B cell (primary cell): ENCODE results near the gene ATP6V0E2.

Experiments
- EZH2 ChIP-seq: IDR thresholded peaks from 2 replicates; pipeline ENCODE4 v1.6.1; 2012; ENCODE audit warnings: borderline replicate concordance, low read depth, mild to moderate bottlenecking, moderate library complexity, low read length; ENCODE audit not compliant: insufficient read depth, poor library complexity, severe bottlenecking
- TF ChIP-seq, protein P1 (sequence below): fragments of 200-600 bp; IDR thresholded peaks from one replicate; pipeline ENCODE4 v1.8.0; 2022; ENCODE audit warnings: antibody characterized with exemption, mild to moderate bottlenecking

DNA sequence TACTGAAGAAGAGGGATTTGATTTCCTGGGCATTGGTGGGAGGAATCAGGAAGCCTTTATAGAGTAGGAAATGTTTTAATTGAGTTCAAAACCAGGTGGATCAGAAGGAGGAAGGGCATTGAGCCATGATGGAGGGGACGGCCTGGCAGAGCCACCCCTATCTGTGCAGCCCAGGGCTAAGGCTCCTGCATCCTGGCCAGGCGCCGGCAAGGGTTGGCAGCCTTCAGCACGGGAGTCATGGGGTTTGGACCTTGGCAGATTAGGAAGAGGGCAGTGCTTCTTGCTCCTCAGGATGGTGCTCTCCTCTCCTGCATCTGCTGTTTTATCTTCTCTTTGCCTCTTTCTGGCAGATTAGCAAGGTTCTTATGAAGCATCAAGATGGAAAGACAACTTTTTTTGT is 23.1 kb upstream of the ATP6V0E2 start:
- TF ChIP-seq, protein P1, sequence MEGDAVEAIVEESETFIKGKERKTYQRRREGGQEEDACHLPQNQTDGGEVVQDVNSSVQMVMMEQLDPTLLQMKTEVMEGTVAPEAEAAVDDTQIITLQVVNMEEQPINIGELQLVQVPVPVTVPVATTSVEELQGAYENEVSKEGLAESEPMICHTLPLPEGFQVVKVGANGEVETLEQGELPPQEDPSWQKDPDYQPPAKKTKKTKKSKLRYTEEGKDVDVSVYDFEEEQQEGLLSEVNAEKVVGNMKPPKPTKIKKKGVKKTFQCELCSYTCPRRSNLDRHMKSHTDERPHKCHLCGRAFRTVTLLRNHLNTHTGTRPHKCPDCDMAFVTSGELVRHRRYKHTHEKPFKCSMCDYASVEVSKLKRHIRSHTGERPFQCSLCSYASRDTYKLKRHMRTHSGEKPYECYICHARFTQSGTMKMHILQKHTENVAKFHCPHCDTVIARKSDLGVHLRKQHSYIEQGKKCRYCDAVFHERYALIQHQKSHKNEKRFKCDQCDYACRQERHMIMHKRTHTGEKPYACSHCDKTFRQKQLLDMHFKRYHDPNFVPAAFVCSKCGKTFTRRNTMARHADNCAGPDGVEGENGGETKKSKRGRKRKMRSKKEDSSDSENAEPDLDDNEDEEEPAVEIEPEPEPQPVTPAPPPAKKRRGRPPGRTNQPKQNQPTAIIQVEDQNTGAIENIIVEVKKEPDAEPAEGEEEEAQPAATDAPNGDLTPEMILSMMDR, result no peak
- TF ChIP-seq EZH2, result no peak
